Kidney (tissue), 14 donors: ENCODE measurements around the gene NAALADL1. TPM values are rescaled to one million over a fixed set of nuclear protein-coding genes. Genes with fewer than 3 reads are reported as not detected.

Experiments used
- DNase-seq, 5 donors: peaks; one replicate each; pipeline ENCODE4 v3.0.0-alpha.2; 2013 to 2020
- FAIRE-seq: peaks from 2 replicates; lab custom pipeline; 2012; peaks lifted over from hg19 to GRCh38; lab: Jason Lieb, UNC
- H3K27ac ChIP-seq, 2 donors: one replicate each; pipeline ENCODE4 v1.7.0; 2013; ENCODE audit warnings: low read depth in 2 of 2, low read length in 2 of 2, inconsistent platforms in 1 of 2
- H3K27me3 ChIP-seq: one replicate; pipeline ENCODE4 v1.7.1; 2013; ENCODE audit warnings: low read length, inconsistent platforms; ENCODE audit not compliant: control insufficient read depth, insufficient read depth
- H3K36me3 ChIP-seq, 3 donors: one replicate each; pipeline versions ENCODE4 v1.7.0 to v1.7.1; 2013; ENCODE audit warnings: low read length in 3 of 3, control low read depth in 1 of 3, inconsistent platforms in 1 of 3; ENCODE audit not compliant: insufficient read depth in 3 of 3, control insufficient read depth in 2 of 3
- H3K4me1 ChIP-seq, 3 donors: one replicate each; pipeline versions ENCODE4 v1.7.0 to v1.7.1; 2013; ENCODE audit warnings: low read length in 3 of 3, inconsistent platforms in 1 of 3, low read depth in 1 of 3; ENCODE audit not compliant: control insufficient read depth in 2 of 3, insufficient read depth in 2 of 3
- H3K4me3 ChIP-seq, 3 donors: one replicate each; pipeline versions ENCODE4 v1.7.0 to v1.8.1; 2013; ENCODE audit warnings: low read length in 3 of 3, control low read depth in 1 of 3, inconsistent platforms in 1 of 3
- H3K9ac ChIP-seq, 3 donors: one replicate each; pipeline versions ENCODE4 v1.7.0 to v1.7.1; 2013; ENCODE audit warnings: low read length in 3 of 3, control low read depth in 1 of 3, inconsistent platforms in 1 of 3
- H3K9me3 ChIP-seq, 3 donors: one replicate each; pipeline versions ENCODE4 v1.7.0 to v1.7.1; 2013; ENCODE audit warnings: low read length in 3 of 3, control low read depth in 1 of 3, inconsistent platforms in 1 of 3; ENCODE audit not compliant: control insufficient read depth in 2 of 3, insufficient read depth in 1 of 3
- CTCF ChIP-seq: IDR thresholded peaks from 3 replicates; pipeline ENCODE4 v1.5.1; 2012; ENCODE audit warnings: mild to moderate bottlenecking, moderate library complexity, borderline replicate concordance; ENCODE audit not compliant: insufficient read depth; ENCODE audit errors: extremely low read depth
- intact Hi-C: fragments of 100-400 bp; cut with DNase I; formaldehyde crosslinking; loops from one replicate; pipeline ENCODE4 v1.11.1; 2022
- polyA plus RNA-seq: library from polyadenylated mRNA; stranded (reverse); fragments of 350-450 nt; fragmentation: Illumina TruSeq; extraction: RNeasy Lipid Tissue Mini Kit (QIAGEN cat#74804); gene quantifications from one replicate; pipeline ENCODE4 v1.2.3, GENCODE V29; 2014; ENCODE audit warnings: low read depth, low replicate concordance; ENCODE audit not compliant: insufficient read depth
- total RNA-seq: library from RNA; stranded (reverse); fragmentation: NEBNext Ultra II Directional; extraction: Animal tissue kit (Norgen Biotek cat#: 25700); gene quantifications from one replicate; pipeline ENCODE4 v1.2.1, GENCODE V29; 2021
- donor health status: control.
- donor health status: control.
- donor health status: control.
- donor health status: control.
- donor health status: control.
- donor health status: DM: yes; HTN: yes; CAD: no.
- donor health status: Normal renal cell carcinoma (clear cell type).

NAALADL1 gene
- total and polyA plus RNA-seq, 2 donors from 2014 or later, result 9.4 to 17.1 TPM

- Histone ChIP-seq H3K9ac (no peak overlapping the region), H3K4me1 (no peaks in the 10 kb centered on the region), H3K27me3 (no peaks in the 10 kb centered on the region), H3K4me3 (no peak overlapping the region), H3K9me3 (no peaks in the 10 kb centered on the region), H3K36me3 (no peaks in the 10 kb centered on the region), H3K27ac (no peak overlapping the region)
- TF ChIP-seq CTCF, result no peak
- intact Hi-C loops, result no loop called here
- FAIRE-seq (no peak), DNase-seq (no peak)
These were observed 19.1 kb upstream of the NAALADL1 start for GRCh38 chr11:65077451-65077850.

GRCh38 chr11:65072631-65072966 is 14.2 kb upstream of the NAALADL1 start:
- Histone ChIP-seq H3K4me3 (no peak overlapping the region), H3K9ac (no peak overlapping the region), H3K27ac (no peak overlapping the region), H3K9me3 (no peaks in the 10 kb centered on the region), H3K27me3 (no peaks in the 10 kb centered on the region), H3K4me1 (no peaks in the 10 kb centered on the region), H3K36me3 (no peaks in the 10 kb centered on the region)
- DNase-seq (no peak), FAIRE-seq (no peak)
- TF ChIP-seq CTCF, result no peak
- intact Hi-C loops, result no loop called here

GRCh38 chr11:65071907-65072630 is 13.7 kb upstream of the NAALADL1 start:
- TF ChIP-seq CTCF, result no peak
- DNase-seq (no peak), FAIRE-seq (no peak)
- no peaks in the 10 kb centered on the region for H3K4me1 ChIP-seq
- no peak overlapping the region for H3K4me3 ChIP-seq
- no peaks in the 10 kb centered on the region for H3K36me3 ChIP-seq
- no peak overlapping the region for H3K9ac ChIP-seq
- intact Hi-C loops, result no loop called here
- H3K27me3 ChIP-seq, result no peaks in the 10 kb centered on the region
- no peaks in the 10 kb centered on the region for H3K9me3 ChIP-seq
- no peak overlapping the region for H3K27ac ChIP-seq

- intact Hi-C loops, result no loop called here
- no peaks in the 10 kb centered on the region for H3K27me3 ChIP-seq
- H3K4me3 ChIP-seq, result no peak overlapping the region
- H3K27ac ChIP-seq, result no peak overlapping the region
- no peaks in the 10 kb centered on the region for H3K36me3 ChIP-seq
- no peak overlapping the region for H3K9ac ChIP-seq
- TF ChIP-seq CTCF, result no peak
- FAIRE-seq, result no peak
- no peaks in the 10 kb centered on the region for H3K9me3 ChIP-seq
- DNase-seq, result no peak
- H3K4me1 ChIP-seq, result no peaks in the 10 kb centered on the region
These were observed 10.9 kb upstream of the NAALADL1 start for GRCh38 chr11:65069217-65069616.
